Frontal cortex (tissue), 4 donors: ENCODE data around the gene PSMD2. TPM values are rescaled to one million over a fixed set of nuclear protein-coding genes. Genes with fewer than 3 reads are reported as not detected.
"Not testable (repeated sequence)": the region's sequence is repeated elsewhere in the genome, so short reads cannot be mapped to it uniquely, and the experiment has no call there.

Experiments
- DNase-seq, 2 donors: peaks; one replicate each; pipeline ENCODE4 v3.0.0; 2012; ENCODE audit warnings: low spot score in 2 of 2
- FAIRE-seq: peaks from 2 replicates; lab custom pipeline; 2012; peaks lifted over from hg19 to GRCh38; lab: Jason Lieb, UNC
- total RNA-seq: library from RNA; depleted of rRNA; stranded (reverse); fragments of >200 nt; gene quantifications from one replicate; pipeline ENCODE4 v1.2.3, GENCODE V29; 2014
- donor health status: control.
- donor health status: control.
- donor health status: control.

PSMD2 gene
- 263 TPM for total RNA-seq

- FAIRE-seq = no peak
- DNase-seq = peak; percentile 97 to 99
Measured at GRCh38 chr3:184298759-184299487, at the start of gene PSMD2. Gene PSMD2, plus strand, starts transcription at chr3:184299241. Its CDS starts 26 bp downstream, at chr3:184299267.

- DNase-seq = peak; percentile 94 to 97
- FAIRE-seq = no peak
Measured at GRCh38 chr3:184249412-184250166, 49.5 kb upstream of the PSMD2 start, which contains the start of gene EEF1AKMT4. Gene EEF1AKMT4, plus strand, starts transcription at chr3:184249672. Its CDS starts 23 bp downstream, at chr3:184249695.

DNA sequence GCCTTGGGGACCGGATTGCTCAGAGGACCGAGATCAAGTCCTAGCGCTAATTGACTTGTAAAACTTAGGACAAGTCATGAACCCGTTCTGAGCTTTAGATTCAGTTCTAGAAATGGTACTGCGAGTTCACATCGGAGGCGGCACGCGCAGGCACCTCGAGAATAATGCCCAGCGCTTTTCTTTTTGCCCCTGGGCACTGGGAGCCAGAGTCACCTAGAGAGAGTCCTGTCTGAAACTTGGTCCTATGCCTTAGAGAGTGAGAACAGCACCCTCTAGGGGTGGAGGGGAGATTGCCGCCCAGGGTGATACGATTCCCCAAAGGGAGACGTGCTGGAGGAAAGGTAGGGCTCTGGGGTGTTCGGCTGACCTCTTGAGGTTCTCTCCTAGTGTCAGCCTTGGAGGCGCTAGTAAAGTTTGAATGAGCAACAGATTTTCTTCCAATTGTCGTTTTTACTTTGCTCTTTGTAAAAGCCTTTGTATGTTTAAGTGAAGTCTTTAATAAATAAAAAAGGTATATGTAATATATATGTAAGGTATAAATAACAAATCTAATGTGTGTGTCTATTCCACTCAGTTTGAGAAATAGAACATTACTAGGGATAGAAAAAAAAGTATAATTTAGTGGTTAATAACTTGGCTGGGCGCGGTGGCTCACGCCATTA is 48.7 kb upstream of the PSMD2 start:
- FAIRE-seq = no peak
- DNase-seq = peak in 1 of 2 donors; percentile 74

- DNase-seq (no peak), FAIRE-seq (no peak)
Measured at GRCh38 chr3:184255291-184256039, 43.6 kb upstream of the PSMD2 start.

GRCh38 chr3:184257083-184257915 is 41.7 kb upstream of the PSMD2 start:
- DNase-seq (no peak), FAIRE-seq (no peak)

GRCh38 chr3:184258926-184259325 is 40.1 kb upstream of the PSMD2 start:
- no peak for FAIRE-seq
- peak in 1 of 2 donors; percentile 22 for DNase-seq

GRCh38 chr3:184259396-184259877 is 39.6 kb upstream of the PSMD2 start:
- no peak for FAIRE-seq
- DNase-seq = no peak

DNA sequence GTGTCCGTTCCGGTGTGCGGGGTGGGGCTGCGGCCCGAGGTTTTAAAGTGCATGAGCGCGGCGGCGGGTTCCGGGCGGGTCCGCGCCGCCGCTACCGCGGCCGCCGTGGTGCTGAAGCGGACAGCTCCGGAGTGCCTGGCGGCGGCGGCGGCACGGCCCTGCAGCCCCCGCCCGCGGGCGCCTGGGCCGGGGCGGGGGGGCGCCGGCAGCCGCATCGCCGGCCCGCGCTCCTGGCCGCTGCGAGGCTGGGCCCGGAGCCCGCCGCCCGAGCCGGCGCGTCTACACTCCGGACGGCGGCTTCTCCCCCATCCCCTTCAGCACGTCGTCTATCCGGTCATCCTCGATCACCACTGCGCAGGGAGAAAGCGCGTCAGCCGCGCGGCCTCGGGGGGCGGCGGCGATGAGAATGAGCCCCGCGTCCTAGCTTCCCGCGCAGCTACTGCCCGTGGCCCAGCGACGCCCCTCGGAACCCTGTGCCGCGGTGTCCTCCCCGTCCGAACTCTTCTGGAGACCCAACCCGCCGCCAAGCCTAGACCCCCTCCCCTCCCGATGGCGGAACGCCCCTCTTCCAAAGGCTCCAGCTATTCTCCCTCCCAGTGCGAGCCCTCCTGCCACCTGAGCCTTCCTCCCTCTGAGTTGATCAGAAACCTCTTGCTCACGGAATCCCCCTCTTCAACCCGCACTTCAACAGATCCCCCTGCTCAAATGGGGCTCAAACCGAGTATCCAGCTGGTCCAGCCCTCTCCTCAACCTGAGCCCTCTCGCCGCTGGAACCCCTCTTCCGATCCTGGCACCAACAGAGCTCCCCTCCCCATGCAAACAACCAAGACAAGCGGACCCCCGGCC is 38.9 kb upstream of the PSMD2 start:
- DNase-seq (peak; percentile 85 to 90), FAIRE-seq (no peak)

- DNase-seq (no peak), FAIRE-seq (no peak)
Measured at GRCh38 chr3:184260724-184261269, 38.2 kb upstream of the PSMD2 start.

DNA sequence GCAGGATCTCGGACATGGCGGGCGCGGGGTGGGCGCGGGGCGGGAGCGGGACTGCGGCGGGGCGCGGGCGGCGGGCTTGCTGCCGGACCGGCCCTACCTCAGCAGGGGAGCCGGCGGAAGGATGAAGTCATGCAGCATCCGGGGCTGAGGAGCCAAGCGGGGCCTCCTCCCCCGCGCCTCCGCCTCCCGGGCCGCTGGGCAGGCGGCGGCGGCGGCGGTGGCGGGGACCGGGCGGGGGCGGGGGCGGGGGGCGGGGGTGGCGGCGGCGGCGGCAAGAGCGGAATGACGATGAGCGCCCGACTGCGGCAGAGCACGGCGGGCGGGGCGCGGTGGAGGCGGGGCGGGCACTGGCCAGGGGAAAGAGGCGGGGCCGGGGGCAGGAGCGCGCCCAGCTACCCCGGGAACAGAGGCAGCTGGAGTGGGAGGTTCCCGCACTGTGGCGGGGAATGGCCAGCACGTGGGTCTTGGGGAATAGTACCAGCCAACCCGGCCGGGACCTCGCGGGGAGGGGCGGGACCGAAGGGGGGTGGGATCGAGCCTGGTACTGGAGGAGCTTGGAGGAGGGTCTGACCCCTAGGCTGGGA is 37.7 kb upstream of the PSMD2 start, which contains the start of gene CAMK2N2:
TSS of gene CAMK2N2 (minus strand) at position 284 of the 584 bp plus-strand sequence. CDS start at position 16, 268 bp downstream.
- DNase-seq (peak; percentile 86 to 88), FAIRE-seq (no peak)

DNA sequence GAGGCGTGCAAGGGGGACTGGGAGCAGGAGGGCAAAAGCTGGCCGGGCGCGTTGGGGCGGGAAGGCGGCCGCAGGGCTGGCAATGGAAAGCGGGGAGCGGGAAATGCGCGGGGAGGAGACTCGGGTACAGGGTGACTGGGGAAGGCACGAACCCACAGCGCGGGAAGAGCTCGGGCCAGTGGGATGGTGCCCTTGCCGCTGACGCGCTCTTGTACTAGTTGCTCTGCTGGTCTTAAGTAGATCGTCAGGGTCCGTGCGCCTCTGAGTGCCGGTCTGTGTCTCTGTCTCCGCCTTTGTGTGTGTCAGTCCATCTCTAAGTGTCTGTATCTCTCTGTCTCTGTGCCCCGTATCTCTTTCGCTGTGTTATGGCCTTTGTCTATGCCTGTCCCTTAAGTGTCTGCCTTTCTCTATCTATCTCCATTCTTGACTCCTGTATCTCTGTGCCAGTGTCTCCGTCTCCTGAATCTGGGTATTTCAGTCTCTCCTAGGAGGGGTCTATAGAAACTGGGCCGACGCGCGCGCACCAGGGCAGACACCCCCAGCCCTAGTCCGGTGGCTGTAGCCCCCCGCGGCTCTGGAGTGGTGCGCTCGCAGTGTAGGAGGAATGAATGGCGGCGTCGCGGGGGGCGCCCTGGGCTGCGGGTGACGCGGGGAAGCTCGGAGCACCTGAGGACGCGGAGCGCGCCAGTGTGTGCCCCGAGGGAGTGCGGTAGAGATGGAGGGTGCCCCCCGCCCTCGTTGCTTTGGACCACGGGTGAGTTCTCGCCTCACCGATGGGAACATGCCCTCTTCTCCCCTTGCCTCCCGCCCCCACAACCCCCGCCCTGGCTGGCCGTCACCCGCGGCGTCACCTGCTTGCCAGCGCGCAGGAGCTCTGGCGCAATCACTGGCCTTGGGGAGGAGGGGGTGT is 36.9 kb upstream of the PSMD2 start:
- DNase-seq = peak in 1 of 2 donors; percentile 55

GRCh38 chr3:184262764-184263179 is 36.3 kb upstream of the PSMD2 start:
- FAIRE-seq (no peak), DNase-seq (no peak)

More for the DNA sequence above, 36.9 kb upstream of the PSMD2 start:
- no peak for FAIRE-seq

DNA sequence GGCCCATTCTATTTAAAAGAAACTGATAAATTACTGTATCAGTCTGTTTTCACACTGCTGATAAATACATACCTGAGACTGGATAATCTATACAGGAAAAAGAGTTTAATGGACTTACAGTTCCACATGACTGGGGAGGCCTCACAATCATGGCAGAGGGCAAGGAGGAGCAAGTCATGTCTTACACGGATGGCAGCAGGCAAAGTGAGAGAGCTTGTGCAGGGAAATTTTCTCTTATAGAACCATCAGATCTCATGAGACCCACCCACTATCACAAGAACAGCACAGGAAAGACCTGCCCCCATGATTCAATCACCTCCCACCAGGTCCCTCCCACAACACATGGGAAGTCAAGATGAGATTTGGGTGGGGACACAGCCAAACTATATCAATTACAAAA is 31.8 kb upstream of the PSMD2 start:
- not testable (repeated sequence) for FAIRE-seq, DNase-seq

DNA sequence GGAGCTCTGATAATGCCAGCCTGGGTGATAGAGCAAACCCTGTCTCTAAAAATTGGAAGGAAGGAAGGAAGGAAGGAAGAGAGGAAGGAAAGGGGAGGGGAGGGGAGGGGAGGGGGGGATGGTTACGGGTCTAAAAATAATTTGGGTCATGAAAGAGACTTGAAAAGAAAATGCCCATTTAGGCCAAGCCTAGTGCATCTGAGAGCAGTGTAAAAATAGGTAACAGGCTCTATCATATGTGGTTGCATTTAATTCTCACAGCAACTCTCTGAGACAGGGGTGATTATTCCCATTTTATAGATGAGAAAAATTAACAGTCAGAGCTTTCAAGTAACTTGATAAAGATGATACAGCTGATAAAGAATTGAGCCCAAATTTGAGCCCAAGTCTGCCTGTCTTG is 26.8 kb upstream of the PSMD2 start:
- no peak for DNase-seq
- no peak for FAIRE-seq

GRCh38 chr3:184275381-184275701 is 23.7 kb upstream of the PSMD2 start:
- DNase-seq (no peak), FAIRE-seq (no peak)
